Testis (tissue), 3 donors: ENCODE data around the gene UBE3C. TPM values are rescaled to one million over a fixed set of nuclear protein-coding genes. Genes with fewer than 3 reads are reported as not detected.

Experiments
- DNase-seq: peaks from one replicate; pipeline ENCODE4 v3.0.0-alpha.2; 2019
- H3K27ac ChIP-seq, 2 donors: fragments of 200-600 bp; sonication (generic); one replicate each; pipeline ENCODE4 v1.5.1; 2019
- H3K27me3 ChIP-seq: fragments of 200-600 bp; sonication (generic); one replicate; pipeline ENCODE4 v1.5.1; 2019
- H3K36me3 ChIP-seq: fragments of 200-600 bp; sonication (generic); one replicate; pipeline ENCODE4 v1.5.1; 2017; ENCODE audit warnings: low read depth; ENCODE audit errors: missing control alignments
- H3K4me1 ChIP-seq: fragments of 200-600 bp; sonication (generic); one replicate; pipeline ENCODE4 v1.5.1; 2019
- H3K4me3 ChIP-seq, 2 donors: fragments of 200-600 bp; sonication (generic); one replicate each; pipeline ENCODE4 v1.5.1; 2017 to 2019
- H3K9me3 ChIP-seq: fragments of 200-600 bp; sonication (generic); one replicate; pipeline ENCODE4 v1.5.1; 2017
- POLR2A ChIP-seq: fragments of 450-650 bp; IDR thresholded peaks from one replicate; pipeline ENCODE4 v1.6.1; 2017; ENCODE audit warnings: antibody characterized with exemption, mild to moderate bottlenecking, moderate library complexity
- WGBS, 2 donors: methylation state at CpG; one replicate each; pipeline ENCODE4 v1.1.5; 2018; 5-methylcytosine and 5-hydroxymethylcytosine counted together
- intact Hi-C: fragments of 100-400 bp; cut with DNase I; formaldehyde crosslinking; loops from one replicate; pipeline ENCODE4 v1.15.1; 2023; ENCODE audit warnings: low total_unique reads
- polyA plus RNA-seq: library from polyadenylated mRNA; stranded (reverse); fragments of 350-450 nt; fragmentation: Illumina TruSeq; extraction: RNeasy Lipid Tissue Mini Kit (QIAGEN cat#74804); gene quantifications from one replicate; pipeline ENCODE4 v1.2.3, GENCODE V29; 2014; ENCODE audit warnings: low read depth, low replicate concordance; ENCODE audit not compliant: insufficient read depth
- total RNA-seq, 2 donors: library from RNA; depleted of rRNA; stranded (reverse); fragments of >200 nt; gene quantifications; one replicate each; pipeline ENCODE4 v1.2.3, GENCODE V29; 2016
- TF ChIP-seq, protein P1 (sequence below), 3 experiments: fragments of 450-650 bp in 2 of 3; fragments of 200-600 bp in 1 of 3; sonication (generic) in 1 of 3; IDR thresholded peaks; one replicate each; pipeline ENCODE4 v1.5.1; 2016 to 2019; ENCODE audit warnings: antibody characterized with exemption in 3 of 3, mild to moderate bottlenecking in 2 of 3, moderate library complexity in 1 of 3

The UBE3C gene
- total and polyA plus RNA-seq, 3 donors from 2014 or later = 69.4 to 95.9 (median 86.0) TPM

DNA sequence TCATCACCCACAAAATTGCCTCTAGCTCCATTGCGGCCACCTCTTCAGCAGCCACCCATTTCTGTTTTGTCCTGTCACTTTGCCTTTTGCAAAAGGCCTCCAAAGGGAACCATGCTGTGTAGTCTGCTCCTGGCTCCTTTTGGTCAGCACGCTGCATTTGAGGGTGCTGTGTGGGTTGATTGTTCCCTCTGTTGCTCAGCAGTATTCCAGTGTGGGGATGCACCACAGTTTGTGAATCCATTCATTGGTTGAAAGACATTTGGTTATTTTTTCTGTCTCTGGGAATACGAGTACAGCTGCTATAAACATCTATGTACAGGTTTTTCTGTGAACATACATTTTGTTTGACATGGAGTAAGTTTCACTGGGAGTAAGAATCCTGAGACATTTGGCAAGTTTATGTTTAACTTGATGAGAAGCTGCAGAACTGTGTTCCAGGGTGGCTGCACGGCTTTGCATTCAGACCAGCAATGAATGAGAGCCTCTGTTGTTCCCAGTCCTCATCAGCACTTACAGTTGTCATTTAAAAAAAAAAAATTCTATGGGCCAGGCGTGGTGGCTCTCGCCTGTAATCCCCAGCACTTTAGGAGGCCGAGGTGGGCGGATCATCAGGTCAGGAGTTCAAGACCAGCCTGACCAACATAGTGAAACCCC, 82.3 kb downstream of the UBE3C start:
- Histone ChIP-seq H3K36me3 (no peaks in the 10 kb centered on the region), H3K27me3 (no peaks in the 10 kb centered on the region), H3K4me1 (no peaks in the 10 kb centered on the region), H3K9me3 (no peaks in the 10 kb centered on the region), H3K4me3 (no peak overlapping the region), H3K27ac (no peak overlapping the region)
- WGBS, 2 donors = 89 to 93% methylated on average over 8 of the region's 8 CpGs
- intact Hi-C loops = no loop called here
- DNase-seq = no peak
- no peak for TF ChIP-seq POLR2A
- TF ChIP-seq, protein P1, sequence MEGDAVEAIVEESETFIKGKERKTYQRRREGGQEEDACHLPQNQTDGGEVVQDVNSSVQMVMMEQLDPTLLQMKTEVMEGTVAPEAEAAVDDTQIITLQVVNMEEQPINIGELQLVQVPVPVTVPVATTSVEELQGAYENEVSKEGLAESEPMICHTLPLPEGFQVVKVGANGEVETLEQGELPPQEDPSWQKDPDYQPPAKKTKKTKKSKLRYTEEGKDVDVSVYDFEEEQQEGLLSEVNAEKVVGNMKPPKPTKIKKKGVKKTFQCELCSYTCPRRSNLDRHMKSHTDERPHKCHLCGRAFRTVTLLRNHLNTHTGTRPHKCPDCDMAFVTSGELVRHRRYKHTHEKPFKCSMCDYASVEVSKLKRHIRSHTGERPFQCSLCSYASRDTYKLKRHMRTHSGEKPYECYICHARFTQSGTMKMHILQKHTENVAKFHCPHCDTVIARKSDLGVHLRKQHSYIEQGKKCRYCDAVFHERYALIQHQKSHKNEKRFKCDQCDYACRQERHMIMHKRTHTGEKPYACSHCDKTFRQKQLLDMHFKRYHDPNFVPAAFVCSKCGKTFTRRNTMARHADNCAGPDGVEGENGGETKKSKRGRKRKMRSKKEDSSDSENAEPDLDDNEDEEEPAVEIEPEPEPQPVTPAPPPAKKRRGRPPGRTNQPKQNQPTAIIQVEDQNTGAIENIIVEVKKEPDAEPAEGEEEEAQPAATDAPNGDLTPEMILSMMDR (IDR thresholded peaks at IDR 0.05) = no peak

DNA sequence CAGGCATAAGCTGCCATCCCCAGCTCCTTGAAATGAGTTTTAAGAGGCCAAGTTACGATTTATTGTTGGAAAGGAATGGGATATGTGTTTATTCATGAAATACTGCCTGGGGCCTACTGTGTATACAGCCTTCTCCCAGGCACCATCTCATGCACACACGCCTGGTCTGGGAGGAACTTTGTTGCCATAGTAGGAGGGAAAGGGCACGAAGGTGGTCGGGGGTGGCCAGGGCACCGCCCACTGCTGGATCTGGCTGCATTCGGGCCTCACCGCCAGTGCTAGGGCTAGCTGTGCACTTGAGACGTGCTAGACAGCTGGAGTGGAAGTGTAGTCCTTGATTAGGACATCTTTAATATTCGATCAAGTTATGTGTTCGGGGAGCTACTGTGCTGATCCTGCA, 84.0 kb downstream of the UBE3C start:
- Histone ChIP-seq H3K27ac (no peak overlapping the region), H3K9me3 (no peaks in the 10 kb centered on the region), H3K36me3 (no peaks in the 10 kb centered on the region), H3K4me3 (no peak overlapping the region), H3K4me1 (no peaks in the 10 kb centered on the region), H3K27me3 (no peaks in the 10 kb centered on the region)
- intact Hi-C loops = no loop called here
- WGBS, 2 donors = 73 to 81% methylated on average over 10 of the region's 10 CpGs
- TF ChIP-seq, protein P1 (IDR thresholded peaks at IDR 0.05) = no peak
- no peak for TF ChIP-seq POLR2A
- DNase-seq = no peak

DNA sequence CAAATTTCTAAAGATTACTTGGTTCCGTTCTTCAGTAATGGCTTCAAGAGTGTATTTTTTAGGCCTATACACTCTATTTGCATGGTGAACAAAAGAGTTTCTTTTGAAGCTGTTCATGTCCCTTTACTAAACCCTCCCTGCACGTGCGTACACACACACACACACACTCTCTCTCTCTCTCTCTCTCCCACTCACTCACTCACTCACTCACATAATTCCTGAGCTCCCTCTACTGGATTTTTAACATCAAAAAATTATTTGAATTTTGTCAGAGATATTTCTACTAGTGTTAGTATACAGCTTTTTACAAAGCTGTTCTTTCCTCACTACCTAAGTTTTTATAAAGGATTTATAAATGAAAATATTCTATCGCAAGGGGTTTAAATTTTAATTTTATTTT, 85.9 kb downstream of the UBE3C start:
- intact Hi-C loops = no loop called here
- TF ChIP-seq, protein P1 (IDR thresholded peaks at IDR 0.05) = peak in 2 of 3 experiments; percentile 12 to 47
- TF ChIP-seq POLR2A = no peak

DNA sequence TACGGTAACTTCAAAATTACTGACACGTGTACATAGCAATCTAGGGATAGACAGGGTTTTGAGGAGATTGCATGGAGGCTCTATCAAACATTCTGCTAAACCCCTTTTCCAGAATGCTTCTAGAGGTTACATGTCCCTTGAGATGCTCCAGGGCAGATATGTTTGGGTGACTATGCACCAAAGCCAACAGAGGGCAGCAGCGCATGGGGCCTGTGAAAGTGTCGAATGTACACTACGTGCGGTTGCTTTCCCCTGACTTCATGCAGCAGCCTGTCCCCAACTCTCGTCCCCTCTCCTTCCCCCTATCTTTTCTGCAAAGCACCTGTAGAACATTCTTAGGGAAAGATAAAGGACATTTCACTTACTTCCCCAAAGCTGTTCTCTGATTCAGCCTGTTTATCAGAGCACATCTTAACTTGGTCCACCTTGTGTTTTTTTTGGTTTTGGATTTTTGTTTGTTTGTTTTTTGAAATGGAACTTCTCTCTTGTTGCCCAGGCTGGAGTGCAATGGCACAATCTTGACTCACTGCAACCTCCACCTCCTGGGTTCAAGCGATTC, 90.2 kb downstream of the UBE3C start:
- peak; percentile 43 for DNase-seq
- TF ChIP-seq, protein P1 (IDR thresholded peaks at IDR 0.05) = peak in 1 of 3 experiments; percentile 12
- no peak for TF ChIP-seq POLR2A
- Histone ChIP-seq H3K36me3 (no peaks in the 10 kb centered on the region), H3K27ac (no peak overlapping the region), H3K27me3 (no peaks in the 10 kb centered on the region), H3K4me1 (no peaks in the 10 kb centered on the region), H3K9me3 (no peaks in the 10 kb centered on the region), H3K4me3 (no peak overlapping the region)
- intact Hi-C loops = no loop called here
- WGBS, 2 donors = 85 to 88% methylated on average over 8 of the region's 8 CpGs

More for the DNA sequence above, 85.9 kb downstream of the UBE3C start:
- Histone ChIP-seq H3K27ac (no peak overlapping the region), H3K4me3 (no peak overlapping the region), H3K9me3 (no peaks in the 10 kb centered on the region), H3K36me3 (no peaks in the 10 kb centered on the region), H3K4me1 (no peaks in the 10 kb centered on the region), H3K27me3 (no peaks in the 10 kb centered on the region)
- WGBS, 2 donors = 65 to 69% methylated on average over 4 of the region's 4 CpGs
- no peak for DNase-seq

DNA sequence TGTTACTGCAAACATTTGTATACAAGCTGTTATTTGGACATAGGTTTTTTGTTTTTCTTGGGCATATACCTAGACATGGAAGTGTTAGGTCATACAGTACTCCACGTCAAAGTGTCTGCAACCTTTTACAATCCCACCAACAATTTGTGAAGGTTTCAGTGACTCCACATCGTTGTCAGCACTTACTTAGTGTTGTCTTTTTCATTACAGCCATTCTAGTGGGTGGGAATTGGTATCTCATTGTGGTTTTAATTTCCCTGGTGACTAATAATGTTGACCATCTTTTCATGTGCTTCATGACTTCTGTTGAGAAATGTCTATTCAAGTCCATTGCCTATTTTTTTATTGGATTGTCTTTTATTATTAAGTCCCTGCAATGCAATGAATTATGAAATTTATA, 95.0 kb downstream of the UBE3C start:
- H3K36me3 ChIP-seq = no peaks in the 10 kb centered on the region
- TF ChIP-seq, protein P1 (IDR thresholded peaks at IDR 0.05) = no peak
- no peak for TF ChIP-seq POLR2A
- intact Hi-C loops = no loop called here

More for the DNA sequence above, 95.0 kb downstream of the UBE3C start:
- Histone ChIP-seq H3K4me3 (no peak overlapping the region), H3K27me3 (no peaks in the 10 kb centered on the region), H3K27ac (no peak overlapping the region), H3K9me3 (no peaks in the 10 kb centered on the region), H3K4me1 (no peaks in the 10 kb centered on the region)
- 90 to 95% methylated on average over 2 of the region's 2 CpGs for WGBS, 2 donors
- DNase-seq = no peak
